Raji (cell line): ENCODE measurements around the gene WNT11.

Experiments used
- POLR2A ChIP-seq: IDR thresholded peaks from 2 replicates; pipeline ENCODE4 v1.6.1; 2011; ENCODE audit warnings: low read depth, low read length, control low read depth; ENCODE audit not compliant: insufficient read depth

Gene WNT11

GRCh38 chr11:76206327-76207081 is at the start of gene WNT11:
Gene WNT11 (minus strand): TSS chr11:76206502. CDS start chr11:76206407, 95 bp downstream.
- no peak for TF ChIP-seq POLR2A

GRCh38 chr11:76253416-76253815 is 47.1 kb upstream of the WNT11 start:
- TF ChIP-seq POLR2A = no peak

GRCh38 chr11:76252631-76253070 is 46.3 kb upstream of the WNT11 start:
- no peak for TF ChIP-seq POLR2A

GRCh38 chr11:76251576-76251975 is 45.3 kb upstream of the WNT11 start:
- TF ChIP-seq POLR2A = no peak

- no peak for TF ChIP-seq POLR2A
These were observed 44.9 kb upstream of the WNT11 start for GRCh38 chr11:76251226-76251575.

- TF ChIP-seq POLR2A = no peak
These were observed 44.4 kb upstream of the WNT11 start for GRCh38 chr11:76250520-76251225.

GRCh38 chr11:76249195-76249741 is 43.0 kb upstream of the WNT11 start:
- TF ChIP-seq POLR2A = no peak

GRCh38 chr11:76248210-76248609 is 41.9 kb upstream of the WNT11 start:
- TF ChIP-seq POLR2A = no peak

- TF ChIP-seq POLR2A = no peak
These were observed 40.8 kb upstream of the WNT11 start for GRCh38 chr11:76247091-76247490.

- TF ChIP-seq POLR2A = no peak
These were observed 40.1 kb upstream of the WNT11 start for GRCh38 chr11:76246271-76246933.

GRCh38 chr11:76245720-76246119 is 39.4 kb upstream of the WNT11 start:
- TF ChIP-seq POLR2A = no peak

GRCh38 chr11:76244316-76244851 is 38.1 kb upstream of the WNT11 start:
- TF ChIP-seq POLR2A = no peak

- TF ChIP-seq POLR2A = no peak
These were observed 37.6 kb upstream of the WNT11 start for GRCh38 chr11:76243957-76244285.

- TF ChIP-seq POLR2A = no peak
These were observed 37.1 kb upstream of the WNT11 start for GRCh38 chr11:76243193-76243956.
